ENCODE results near the gene UBQLN4.
"Not testable (repeated sequence)": the region's sequence is repeated elsewhere in the genome, so short reads cannot be mapped to it uniquely, and the experiment has no call there.

UBQLN4 gene

DNA sequence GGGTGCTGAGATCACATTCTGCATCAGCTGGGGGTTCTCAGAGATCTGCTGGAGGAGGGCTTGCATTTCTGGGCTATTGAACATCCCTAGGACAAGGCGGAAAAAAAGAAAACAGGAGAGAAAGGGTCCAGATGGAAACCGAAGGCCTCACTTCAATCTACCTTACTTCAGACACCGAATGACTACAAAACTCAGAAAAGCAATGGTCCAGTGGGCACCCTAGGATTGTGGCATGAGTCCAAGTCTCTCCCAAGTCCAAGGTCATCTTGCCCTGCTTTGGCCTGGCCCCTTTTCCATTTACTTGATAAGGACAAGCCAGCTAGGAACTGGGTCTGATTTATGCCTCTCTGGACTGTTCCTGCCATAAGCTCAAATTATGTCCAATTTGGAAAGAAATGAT, 10.8 kb downstream of the UBQLN4 start:
- CTCF ChIA-PET: interaction anchor here (0.5 to 2.0 kb wide), 3 partner anchors 23 to 104 kb away, joined by 3 to 7 read pairs (median 6); no protein-coding TSS in a partner anchor
- Histone ChIP-seq H3K27ac (ENCODE audit: extremely low read depth, low read depth, low read length) (no peak overlapping the region), H3K4me3 (ENCODE audit: low read depth, low read length) (no peak overlapping the region), H3K9me3 (ENCODE audit: control insufficient read depth, insufficient read depth, low read depth, low read length) (no peaks in the 10 kb centered on the region), H3K36me3 (ENCODE audit: control insufficient read depth in 2 of 2, insufficient read depth in 1 of 2, low read length in 2 of 2) (peaks cover 15 to 68% of the 10 kb centered on the region in 2 experiments; a peak in 2 of 3 replicates), H3K4me1 (ENCODE audit: control insufficient read depth, insufficient read depth, low read length) (no peaks in the 10 kb centered on the region)
- TF ChIP-seq KLF1 (tag by site-specific recombination; IDR thresholded peaks at IDR 0.05): no peak
- no peak for TF ChIP-seq ZNF623 (tag by site-specific recombination; IDR thresholded peaks at IDR 0.05)
- TF ChIP-seq INSM2 (tag by site-specific recombination; IDR thresholded peaks at IDR 0.05): no peak
- TF ChIP-seq ZNF747 (tag by site-specific recombination; IDR thresholded peaks at IDR 0.05): no peak
- TF ChIP-seq ZNF558 (tag by site-specific recombination; IDR thresholded peaks at IDR 0.05): no peak
- no peak for TF ChIP-seq ZNF2 (tag by site-specific recombination; IDR thresholded peaks at IDR 0.05)
- TF ChIP-seq, protein P1, sequence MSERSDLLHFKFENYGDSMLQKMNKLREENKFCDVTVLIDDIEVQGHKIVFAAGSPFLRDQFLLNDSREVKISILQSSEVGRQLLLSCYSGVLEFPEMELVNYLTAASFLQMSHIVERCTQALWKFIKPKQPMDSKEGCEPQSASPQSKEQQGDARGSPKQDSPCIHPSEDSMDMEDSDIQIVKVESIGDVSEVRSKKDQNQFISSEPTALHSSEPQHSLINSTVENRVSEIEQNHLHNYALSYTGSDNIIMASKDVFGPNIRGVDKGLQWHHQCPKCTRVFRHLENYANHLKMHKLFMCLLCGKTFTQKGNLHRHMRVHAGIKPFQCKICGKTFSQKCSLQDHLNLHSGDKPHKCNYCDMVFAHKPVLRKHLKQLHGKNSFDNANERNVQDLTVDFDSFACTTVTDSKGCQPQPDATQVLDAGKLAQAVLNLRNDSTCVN (tag by site-specific recombination; optimal IDR thresholded peaks at IDR 0.05): no peak
- TF ChIP-seq, protein P2, sequence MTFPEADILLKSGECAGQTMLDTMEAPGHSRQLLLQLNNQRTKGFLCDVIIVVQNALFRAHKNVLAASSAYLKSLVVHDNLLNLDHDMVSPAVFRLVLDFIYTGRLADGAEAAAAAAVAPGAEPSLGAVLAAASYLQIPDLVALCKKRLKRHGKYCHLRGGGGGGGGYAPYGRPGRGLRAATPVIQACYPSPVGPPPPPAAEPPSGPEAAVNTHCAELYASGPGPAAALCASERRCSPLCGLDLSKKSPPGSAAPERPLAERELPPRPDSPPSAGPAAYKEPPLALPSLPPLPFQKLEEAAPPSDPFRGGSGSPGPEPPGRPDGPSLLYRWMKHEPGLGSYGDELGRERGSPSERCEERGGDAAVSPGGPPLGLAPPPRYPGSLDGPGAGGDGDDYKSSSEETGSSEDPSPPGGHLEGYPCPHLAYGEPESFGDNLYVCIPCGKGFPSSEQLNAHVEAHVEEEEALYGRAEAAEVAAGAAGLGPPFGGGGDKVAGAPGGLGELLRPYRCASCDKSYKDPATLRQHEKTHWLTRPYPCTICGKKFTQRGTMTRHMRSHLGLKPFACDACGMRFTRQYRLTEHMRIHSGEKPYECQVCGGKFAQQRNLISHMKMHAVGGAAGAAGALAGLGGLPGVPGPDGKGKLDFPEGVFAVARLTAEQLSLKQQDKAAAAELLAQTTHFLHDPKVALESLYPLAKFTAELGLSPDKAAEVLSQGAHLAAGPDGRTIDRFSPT (tag by site-specific recombination; IDR thresholded peaks at IDR 0.05): no peak
- no peak for TF ChIP-seq ZNF274 (IDR thresholded peaks at IDR 0.05; ENCODE audit: low read length)
- TF ChIP-seq ZNF274 (tag by site-specific recombination; IDR thresholded peaks at IDR 0.05; ENCODE audit: borderline replicate concordance): no peak
- TF ChIP-seq ZFHX2 (tag by site-specific recombination; conservative IDR thresholded peaks at IDR 0.05): no peak
- no peak for TF ChIP-seq KLF10 (tag by site-specific recombination; IDR thresholded peaks at IDR 0.05)
- no peak for TF ChIP-seq ZBTB8A (tag by site-specific recombination; IDR thresholded peaks at IDR 0.05)
- TF ChIP-seq ZNF433 (tag by site-specific recombination; IDR thresholded peaks at IDR 0.05; ENCODE audit: low read depth): no peak
- POLR2A ChIA-PET: interaction anchor here (0.8 kb wide), 1 partner anchor 12 kb away, joined by 3 read pairs; no protein-coding TSS in a partner anchor

DNA sequence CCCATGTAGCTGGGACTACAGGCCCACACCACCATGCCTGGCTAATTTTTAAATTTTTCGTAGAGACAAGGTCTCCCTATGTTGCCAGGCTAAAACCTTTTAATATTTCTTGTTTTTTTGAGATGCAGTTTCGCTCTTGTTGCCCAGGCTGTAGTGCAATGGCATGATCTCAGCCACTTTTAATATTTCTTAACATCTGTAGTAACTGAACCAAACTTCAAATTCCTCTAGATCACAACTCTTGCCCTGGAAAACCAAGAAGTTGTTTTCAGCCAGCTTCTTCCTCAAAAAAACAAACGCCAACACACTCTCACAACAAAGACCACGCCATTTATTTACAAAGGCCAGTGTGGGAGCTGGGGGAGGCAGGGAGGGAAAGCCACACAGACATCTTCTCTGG, 18.6 kb downstream of the UBQLN4 start:
- H3K9me3 ChIP-seq (ENCODE audit: control insufficient read depth, insufficient read depth, low read depth, low read length); H3K27ac ChIP-seq (ENCODE audit: extremely low read depth, low read depth, low read length); H3K4me1 ChIP-seq (ENCODE audit: control insufficient read depth, insufficient read depth, low read length); POLR2A ChIA-PET; H3K4me3 ChIP-seq (ENCODE audit: low read depth, low read length): not testable (repeated sequence)
- CTCF ChIA-PET: interaction anchor here (1.1 to 1.3 kb wide), 2 partner anchors 10 to 96 kb away, joined by 3 to 5 read pairs; no protein-coding TSS in a partner anchor
- H3K36me3 ChIP-seq (ENCODE audit: control insufficient read depth in 2 of 2, insufficient read depth in 1 of 2, low read length in 2 of 2): peaks cover 14 to 29% of the 10 kb centered on the region in 2 experiments; a peak in 2 of 3 replicates

DNA sequence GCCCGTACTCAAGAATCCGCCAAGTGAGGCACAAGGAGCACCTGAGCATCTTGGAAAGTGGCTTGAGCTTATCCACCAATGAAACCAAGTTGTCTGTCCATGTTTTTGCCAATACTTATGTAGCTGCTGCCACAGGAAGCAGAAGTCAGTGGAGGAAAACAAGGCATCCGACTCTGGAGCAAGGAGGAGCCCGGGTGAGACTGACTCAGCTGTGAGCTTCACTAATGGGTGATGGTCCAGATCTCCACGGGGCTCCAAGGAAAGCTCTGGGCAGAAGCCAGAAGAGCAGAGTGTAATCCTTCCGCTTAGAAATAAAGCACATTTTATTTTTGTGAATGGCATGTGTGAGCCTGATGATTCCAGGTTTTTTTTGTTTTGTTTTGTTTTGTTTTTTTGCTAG, 20.6 kb downstream of the UBQLN4 start:
- Histone ChIP-seq H3K9me3 (ENCODE audit: control insufficient read depth, insufficient read depth, low read depth, low read length) (no peaks in the 10 kb centered on the region), H3K4me3 (ENCODE audit: low read depth, low read length) (no peak overlapping the region), H3K4me1 (ENCODE audit: control insufficient read depth, insufficient read depth, low read length) (no peaks in the 10 kb centered on the region), H3K36me3 (ENCODE audit: control insufficient read depth in 2 of 2, insufficient read depth in 1 of 2, low read length in 2 of 2) (peaks cover 9 to 20% of the 10 kb centered on the region in 2 experiments; a peak in 2 of 3 replicates), H3K27ac (ENCODE audit: extremely low read depth, low read depth, low read length) (no peak overlapping the region)
- POLR2A ChIA-PET: interaction anchor here (0.6 to 0.7 kb wide), 2 partner anchors 22 to 79 kb away, joined by 4 to 6 read pairs; no protein-coding TSS in a partner anchor
- TF ChIP-seq, protein P3, sequence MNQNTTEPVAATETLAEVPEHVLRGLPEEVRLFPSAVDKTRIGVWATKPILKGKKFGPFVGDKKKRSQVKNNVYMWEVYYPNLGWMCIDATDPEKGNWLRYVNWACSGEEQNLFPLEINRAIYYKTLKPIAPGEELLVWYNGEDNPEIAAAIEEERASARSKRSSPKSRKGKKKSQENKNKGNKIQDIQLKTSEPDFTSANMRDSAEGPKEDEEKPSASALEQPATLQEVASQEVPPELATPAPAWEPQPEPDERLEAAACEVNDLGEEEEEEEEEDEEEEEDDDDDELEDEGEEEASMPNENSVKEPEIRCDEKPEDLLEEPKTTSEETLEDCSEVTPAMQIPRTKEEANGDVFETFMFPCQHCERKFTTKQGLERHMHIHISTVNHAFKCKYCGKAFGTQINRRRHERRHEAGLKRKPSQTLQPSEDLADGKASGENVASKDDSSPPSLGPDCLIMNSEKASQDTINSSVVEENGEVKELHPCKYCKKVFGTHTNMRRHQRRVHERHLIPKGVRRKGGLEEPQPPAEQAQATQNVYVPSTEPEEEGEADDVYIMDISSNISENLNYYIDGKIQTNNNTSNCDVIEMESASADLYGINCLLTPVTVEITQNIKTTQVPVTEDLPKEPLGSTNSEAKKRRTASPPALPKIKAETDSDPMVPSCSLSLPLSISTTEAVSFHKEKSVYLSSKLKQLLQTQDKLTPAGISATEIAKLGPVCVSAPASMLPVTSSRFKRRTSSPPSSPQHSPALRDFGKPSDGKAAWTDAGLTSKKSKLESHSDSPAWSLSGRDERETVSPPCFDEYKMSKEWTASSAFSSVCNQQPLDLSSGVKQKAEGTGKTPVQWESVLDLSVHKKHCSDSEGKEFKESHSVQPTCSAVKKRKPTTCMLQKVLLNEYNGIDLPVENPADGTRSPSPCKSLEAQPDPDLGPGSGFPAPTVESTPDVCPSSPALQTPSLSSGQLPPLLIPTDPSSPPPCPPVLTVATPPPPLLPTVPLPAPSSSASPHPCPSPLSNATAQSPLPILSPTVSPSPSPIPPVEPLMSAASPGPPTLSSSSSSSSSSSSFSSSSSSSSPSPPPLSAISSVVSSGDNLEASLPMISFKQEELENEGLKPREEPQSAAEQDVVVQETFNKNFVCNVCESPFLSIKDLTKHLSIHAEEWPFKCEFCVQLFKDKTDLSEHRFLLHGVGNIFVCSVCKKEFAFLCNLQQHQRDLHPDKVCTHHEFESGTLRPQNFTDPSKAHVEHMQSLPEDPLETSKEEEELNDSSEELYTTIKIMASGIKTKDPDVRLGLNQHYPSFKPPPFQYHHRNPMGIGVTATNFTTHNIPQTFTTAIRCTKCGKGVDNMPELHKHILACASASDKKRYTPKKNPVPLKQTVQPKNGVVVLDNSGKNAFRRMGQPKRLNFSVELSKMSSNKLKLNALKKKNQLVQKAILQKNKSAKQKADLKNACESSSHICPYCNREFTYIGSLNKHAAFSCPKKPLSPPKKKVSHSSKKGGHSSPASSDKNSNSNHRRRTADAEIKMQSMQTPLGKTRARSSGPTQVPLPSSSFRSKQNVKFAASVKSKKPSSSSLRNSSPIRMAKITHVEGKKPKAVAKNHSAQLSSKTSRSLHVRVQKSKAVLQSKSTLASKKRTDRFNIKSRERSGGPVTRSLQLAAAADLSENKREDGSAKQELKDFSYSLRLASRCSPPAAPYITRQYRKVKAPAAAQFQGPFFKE (tag by site-specific recombination; IDR thresholded peaks at IDR 0.05; ENCODE audit: borderline replicate concordance): no peak
- no peak for TF ChIP-seq MYNN (tag by site-specific recombination; IDR thresholded peaks at IDR 0.05; ENCODE audit: borderline replicate concordance)
- CTCF ChIA-PET: no interaction called here
